H1 (cell line): ENCODE data around the gene ELOVL1.

ENCODE experiments used
- CEBPB ChIP-seq: IDR thresholded peaks from 2 replicates; pipeline ENCODE4 v1.6.1; 2012; ENCODE audit warnings: low read depth, low read length
- EZH2 ChIP-seq: fragments of 200-600 bp; sonication (generic); IDR thresholded peaks from 2 replicates; pipeline ENCODE4 v1.7.1; 2012; ENCODE audit warnings: low read depth, mild to moderate bottlenecking, moderate library complexity, low read length, inconsistent platforms; ENCODE audit not compliant: severe bottlenecking
- HDAC2 ChIP-seq, 2 experiments: fragments of 300-600 bp in 1 of 2; sonication (generic) in 1 of 2; IDR thresholded peaks; 2 replicates each; pipeline ENCODE4 v1.6.1; 2011 to 2012; ENCODE audit warnings: low read depth in 2 of 2, low read length in 2 of 2, mild to moderate bottlenecking in 2 of 2, moderate library complexity in 2 of 2, borderline replicate concordance in 1 of 2, inconsistent platforms in 1 of 2
- POLR2A ChIP-seq, 2 experiments: IDR thresholded peaks; 1 replicate in 1 of 2; 2 replicates in 1 of 2; pipeline ENCODE4 v1.6.1; 2011; ENCODE audit warnings: low read depth in 2 of 2, low read length in 2 of 2, mild to moderate bottlenecking in 2 of 2; ENCODE audit errors: control extremely low read depth in 1 of 2
- POLR2AphosphoS5 ChIP-seq: IDR thresholded peaks from 2 replicates; pipeline ENCODE4 v1.6.1; 2011; ENCODE audit warnings: low read depth, low read length
- TAF7 ChIP-seq: optimal IDR thresholded peaks from 2 replicates; pipeline ENCODE3; 2011; ENCODE audit warnings: low read depth, mild to moderate bottlenecking, inconsistent platforms, low read length, moderate library complexity, borderline replicate concordance
- ZNF274 ChIP-seq: IDR thresholded peaks from 2 replicates; pipeline ENCODE4 v1.7.0; 2012; ENCODE audit warnings: low read length, borderline replicate concordance; ENCODE audit errors: extremely low read depth
- TF ChIP-seq, protein P1 (sequence below), 3 experiments: IDR thresholded peaks; 1 replicate in 2 of 3; 2 replicates in 1 of 3; pipeline versions ENCODE4 v1.5.1 to v1.6.1; 2011; ENCODE audit warnings: low read length in 3 of 3, mild to moderate bottlenecking in 3 of 3, inconsistent platforms in 2 of 3, low read depth in 1 of 3, moderate library complexity in 1 of 3; ENCODE audit not compliant: insufficient read depth in 1 of 3; ENCODE audit errors: control extremely low read depth in 1 of 3

DNA sequence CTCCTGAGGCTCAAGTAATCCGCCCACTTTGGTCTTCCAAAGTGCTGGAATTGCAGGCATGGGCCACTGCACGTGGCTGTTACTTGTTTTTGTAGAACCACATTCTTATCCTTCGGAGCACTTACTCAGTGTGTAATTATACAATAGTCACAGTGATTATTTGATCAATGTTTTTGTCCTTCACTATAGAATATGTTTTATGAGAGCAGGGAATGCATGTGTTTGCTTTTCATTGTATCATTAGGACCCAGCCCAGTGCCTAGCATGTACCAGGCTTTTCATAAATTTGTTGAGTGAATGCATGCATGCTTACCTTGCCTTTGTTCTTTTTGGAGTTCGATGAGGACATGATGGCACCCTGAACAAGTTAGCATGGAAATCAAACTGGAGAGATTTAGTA, 27.7 kb upstream of the ELOVL1 start:
- no peak for TF ChIP-seq POLR2AphosphoS5
- no peak for TF ChIP-seq TAF7
- no peak for TF ChIP-seq EZH2
- no peak for TF ChIP-seq ZNF274
- no peak for TF ChIP-seq HDAC2 (IDR thresholded peaks at IDR 0.05; ENCODE audit: borderline replicate concordance in 1 of 2, low read depth in 2 of 2, low read length in 2 of 2)
- TF ChIP-seq, protein P1, sequence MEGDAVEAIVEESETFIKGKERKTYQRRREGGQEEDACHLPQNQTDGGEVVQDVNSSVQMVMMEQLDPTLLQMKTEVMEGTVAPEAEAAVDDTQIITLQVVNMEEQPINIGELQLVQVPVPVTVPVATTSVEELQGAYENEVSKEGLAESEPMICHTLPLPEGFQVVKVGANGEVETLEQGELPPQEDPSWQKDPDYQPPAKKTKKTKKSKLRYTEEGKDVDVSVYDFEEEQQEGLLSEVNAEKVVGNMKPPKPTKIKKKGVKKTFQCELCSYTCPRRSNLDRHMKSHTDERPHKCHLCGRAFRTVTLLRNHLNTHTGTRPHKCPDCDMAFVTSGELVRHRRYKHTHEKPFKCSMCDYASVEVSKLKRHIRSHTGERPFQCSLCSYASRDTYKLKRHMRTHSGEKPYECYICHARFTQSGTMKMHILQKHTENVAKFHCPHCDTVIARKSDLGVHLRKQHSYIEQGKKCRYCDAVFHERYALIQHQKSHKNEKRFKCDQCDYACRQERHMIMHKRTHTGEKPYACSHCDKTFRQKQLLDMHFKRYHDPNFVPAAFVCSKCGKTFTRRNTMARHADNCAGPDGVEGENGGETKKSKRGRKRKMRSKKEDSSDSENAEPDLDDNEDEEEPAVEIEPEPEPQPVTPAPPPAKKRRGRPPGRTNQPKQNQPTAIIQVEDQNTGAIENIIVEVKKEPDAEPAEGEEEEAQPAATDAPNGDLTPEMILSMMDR (IDR thresholded peaks at IDR 0.05; ENCODE audit: control extremely low read depth in 1 of 3, insufficient read depth in 1 of 3, low read depth in 1 of 3, low read length in 3 of 3): no peak
- no peak for TF ChIP-seq CEBPB
- no peak for TF ChIP-seq POLR2A (IDR thresholded peaks at IDR 0.05; ENCODE audit: control extremely low read depth in 1 of 2, low read depth in 2 of 2, low read length in 2 of 2)
